NCI-H226 (cell line): Measurements from ENCODE around the gene OBSL1.

Experiments
- DNase-seq: peaks from one replicate; pipeline ENCODE4 v3.0.0-alpha.2; 2015

The OBSL1 gene

GRCh38 chr2:219596954-219597551, 25.7 kb upstream of the OBSL1 start:
- no peak for DNase-seq

- DNase-seq, result no peak
Observed at GRCh38 chr2:219595256-219595655, 23.9 kb upstream of the OBSL1 start.

DNA sequence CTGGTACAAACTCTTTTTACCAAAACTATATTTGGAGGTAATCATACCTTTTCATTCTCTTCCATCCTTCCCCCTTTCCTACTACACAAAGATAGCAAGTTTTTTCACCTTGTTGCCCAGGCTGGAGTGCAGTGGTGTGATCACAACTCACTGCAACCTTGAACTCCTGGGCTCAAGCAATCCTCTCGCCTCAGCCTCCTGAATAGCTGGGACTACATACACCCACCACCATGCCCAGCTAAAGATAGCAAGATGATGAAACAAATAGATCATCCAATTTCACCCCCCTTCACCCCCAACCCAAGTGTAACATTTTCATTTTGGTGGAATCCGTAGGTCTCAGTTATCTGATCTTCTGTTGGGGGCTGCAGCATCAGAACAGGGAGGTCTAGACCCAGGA, 21.8 kb upstream of the OBSL1 start:
- no peak for DNase-seq

GRCh38 chr2:219592736-219593135, 21.4 kb upstream of the OBSL1 start:
- DNase-seq, result no peak

DNA sequence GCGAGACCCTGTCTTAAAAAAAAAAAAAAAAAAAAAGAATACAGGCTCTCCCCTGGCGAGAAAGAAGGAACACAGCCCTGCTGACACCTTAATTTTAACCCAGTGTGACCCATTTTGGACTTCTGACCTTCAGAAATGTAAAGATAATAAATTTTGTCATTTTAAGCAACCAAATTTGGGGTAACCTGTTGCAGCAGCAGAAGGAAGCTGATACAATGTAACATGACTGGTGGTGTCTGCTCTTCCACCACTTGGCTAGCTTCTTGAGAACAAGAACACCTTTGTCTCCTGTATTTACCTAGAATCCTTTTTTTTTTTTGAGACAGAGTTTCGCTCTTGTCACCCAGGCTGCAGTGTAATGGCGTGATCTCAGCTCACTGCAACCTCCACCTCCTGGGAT, 19.8 kb upstream of the OBSL1 start:
- no peak for DNase-seq

- DNase-seq, result no peak
Observed at GRCh38 chr2:219581346-219581745, 10.0 kb upstream of the OBSL1 start.

DNA sequence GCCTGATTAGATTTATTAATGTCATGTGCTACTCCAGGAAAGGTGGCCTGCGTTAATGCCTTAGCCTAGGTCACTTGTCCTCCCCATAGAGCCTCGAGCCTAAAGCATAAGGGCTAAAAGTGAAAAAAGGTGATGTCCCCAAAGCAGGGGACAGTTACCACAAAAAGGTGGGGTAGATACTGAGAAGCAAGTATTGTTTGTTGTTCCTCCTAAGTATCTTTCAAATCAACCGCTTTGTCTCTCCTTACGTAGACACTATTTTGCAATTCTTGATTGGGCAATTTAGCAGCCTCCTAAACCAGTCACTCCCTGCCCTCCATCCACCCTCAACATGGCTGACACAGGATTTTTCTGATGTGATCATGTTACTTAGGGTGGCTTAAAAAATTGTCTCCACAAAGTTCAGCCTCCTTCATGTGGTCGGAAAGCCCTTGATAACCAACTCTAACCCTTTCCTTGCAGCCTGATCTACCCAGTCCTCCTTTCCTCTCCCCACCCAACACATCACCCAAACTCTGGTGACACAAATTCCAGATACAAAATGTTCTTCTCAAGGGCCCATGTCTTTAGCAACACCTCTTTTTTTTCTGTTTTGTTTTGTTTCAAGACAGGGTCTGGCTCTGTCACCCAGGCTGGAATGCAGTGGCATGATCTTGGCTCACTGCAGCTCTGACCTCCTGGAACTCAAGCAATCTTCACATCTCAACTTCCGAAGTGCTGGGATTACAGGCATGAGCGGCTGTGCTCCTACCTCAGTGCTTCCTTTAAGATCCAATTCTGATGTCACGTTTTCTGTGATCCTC, 7.7 kb upstream of the OBSL1 start:
- peak; percentile 12 for DNase-seq

DNA sequence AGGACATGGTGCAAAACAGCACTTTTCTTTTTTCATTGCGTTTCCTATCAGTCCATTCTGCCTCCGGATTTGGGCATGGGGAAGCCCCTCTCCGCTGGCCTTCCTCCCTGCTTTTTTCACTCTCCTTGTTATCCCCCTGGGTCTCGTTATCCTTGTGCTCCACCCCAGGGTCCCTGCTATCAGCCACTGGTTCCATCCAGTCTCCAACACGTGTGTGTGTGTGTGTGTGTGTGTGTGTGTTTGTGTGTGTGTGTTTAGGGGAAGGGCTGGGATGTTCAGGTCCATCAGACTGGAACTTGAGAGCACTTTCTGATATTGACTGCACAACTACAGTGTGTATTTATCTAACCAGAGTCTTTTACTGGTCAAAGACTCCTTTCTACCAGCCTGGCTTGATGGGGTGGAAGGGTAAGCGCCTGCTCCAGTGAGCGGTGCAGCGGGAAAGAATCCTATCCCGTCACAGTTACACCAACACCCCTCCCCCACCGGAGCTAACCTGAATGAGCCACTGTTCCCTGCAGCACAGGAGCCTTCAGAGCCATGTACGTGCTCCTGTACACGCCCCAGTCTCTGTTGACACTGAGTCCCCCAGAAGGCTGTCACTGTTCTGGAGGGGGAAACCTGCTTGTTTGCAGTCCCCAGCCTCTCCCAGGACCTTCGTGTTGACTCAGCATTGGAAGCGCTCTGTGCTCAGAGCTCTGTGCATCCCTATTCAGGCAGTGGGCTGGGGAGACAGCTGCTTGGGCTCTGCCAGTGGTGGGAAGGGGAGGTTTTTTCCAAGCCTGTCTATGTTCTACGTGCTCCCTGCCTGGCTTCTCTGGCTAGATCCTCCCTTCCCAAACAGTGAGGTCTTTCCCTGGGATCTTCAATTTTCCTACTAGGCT, 5.4 kb upstream of the OBSL1 start:
- no peak for DNase-seq

GRCh38 chr2:219575566-219576504, 4.5 kb upstream of the OBSL1 start:
- no peak for DNase-seq

DNA sequence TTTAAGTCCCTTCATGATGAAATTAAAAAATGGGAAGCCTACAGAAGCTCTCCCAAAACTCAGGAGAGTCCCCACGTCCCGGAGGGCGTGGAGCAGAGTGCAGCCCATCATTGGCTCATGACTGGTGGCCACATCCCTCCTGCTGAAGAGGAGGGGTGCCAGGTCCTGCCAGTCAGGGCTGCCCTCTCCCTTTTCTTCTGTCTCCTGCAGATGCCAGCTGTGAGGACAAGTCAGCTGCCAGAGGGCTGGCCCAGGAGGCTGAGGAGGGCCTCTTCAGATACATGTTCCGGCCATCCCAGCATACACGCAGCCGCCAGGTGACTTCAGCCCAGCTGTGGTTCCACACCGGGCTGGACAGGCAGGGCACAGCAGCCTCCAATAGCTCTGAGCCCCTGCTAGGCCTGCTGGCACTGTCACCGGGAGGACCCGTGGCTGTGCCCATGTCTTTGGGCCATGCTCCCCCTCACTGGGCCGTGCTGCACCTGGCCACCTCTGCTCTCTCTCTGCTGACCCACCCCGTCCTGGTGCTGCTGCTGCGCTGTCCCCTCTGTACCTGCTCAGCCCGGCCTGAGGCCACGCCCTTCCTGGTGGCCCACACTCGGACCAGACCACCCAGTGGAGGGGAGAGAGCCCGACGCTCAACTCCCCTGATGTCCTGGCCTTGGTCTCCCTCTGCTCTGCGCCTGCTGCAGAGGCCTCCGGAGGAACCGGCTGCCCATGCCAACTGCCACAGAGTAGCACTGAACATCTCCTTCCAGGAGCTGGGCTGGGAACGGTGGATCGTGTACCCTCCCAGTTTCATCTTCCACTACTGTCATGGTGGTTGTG, 3.4 kb upstream of the OBSL1 start:
- no peak for DNase-seq

- DNase-seq, result no peak
Observed at GRCh38 chr2:219573166-219573565, 1.8 kb upstream of the OBSL1 start.

DNA sequence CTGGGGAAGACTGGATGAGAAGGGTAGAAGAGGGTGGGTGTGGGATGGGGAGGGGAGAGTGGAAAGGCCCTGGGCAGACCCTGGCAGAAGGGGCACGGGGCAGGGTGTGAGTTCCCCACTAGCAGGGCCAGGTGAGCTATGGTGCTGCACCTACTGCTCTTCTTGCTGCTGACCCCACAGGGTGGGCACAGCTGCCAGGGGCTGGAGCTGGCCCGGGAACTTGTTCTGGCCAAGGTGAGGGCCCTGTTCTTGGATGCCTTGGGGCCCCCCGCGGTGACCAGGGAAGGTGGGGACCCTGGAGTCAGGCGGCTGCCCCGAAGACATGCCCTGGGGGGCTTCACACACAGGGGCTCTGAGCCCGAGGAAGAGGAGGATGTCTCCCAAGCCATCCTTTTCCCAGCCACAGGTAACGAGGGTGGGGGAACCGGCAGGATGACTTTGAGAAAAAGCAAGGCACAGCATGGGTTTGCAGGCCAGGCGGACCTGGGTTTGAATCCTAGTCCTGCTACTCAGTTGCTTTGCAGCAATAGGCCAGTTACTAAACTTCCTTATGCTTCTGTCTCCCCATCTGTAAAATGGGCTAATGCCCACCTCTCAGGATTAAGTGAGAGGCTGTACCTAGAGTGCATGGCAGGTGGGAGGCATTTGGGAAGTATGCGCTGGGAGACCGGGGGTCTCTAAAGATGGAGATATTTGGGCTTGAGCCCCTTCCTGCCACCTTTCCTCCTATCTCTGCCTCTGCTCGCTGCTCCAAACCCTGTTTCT, 1.1 kb upstream of the OBSL1 start, which contains the start of gene INHA:
Gene INHA (plus strand): TSS at position 74 of the 765 bp plus-strand sequence. CDS start 65 bp downstream, at position 139.
- no peak for DNase-seq

GRCh38 chr2:219570924-219571310, 422 bp downstream of the OBSL1 start:
- DNase-seq, result no peak

- peak; percentile 39 for DNase-seq
Observed at GRCh38 chr2:219570194-219570923, 980 bp downstream of the OBSL1 start.

- no peak for DNase-seq
Observed at GRCh38 chr2:219569635-219570034, 1.7 kb downstream of the OBSL1 start.

DNA sequence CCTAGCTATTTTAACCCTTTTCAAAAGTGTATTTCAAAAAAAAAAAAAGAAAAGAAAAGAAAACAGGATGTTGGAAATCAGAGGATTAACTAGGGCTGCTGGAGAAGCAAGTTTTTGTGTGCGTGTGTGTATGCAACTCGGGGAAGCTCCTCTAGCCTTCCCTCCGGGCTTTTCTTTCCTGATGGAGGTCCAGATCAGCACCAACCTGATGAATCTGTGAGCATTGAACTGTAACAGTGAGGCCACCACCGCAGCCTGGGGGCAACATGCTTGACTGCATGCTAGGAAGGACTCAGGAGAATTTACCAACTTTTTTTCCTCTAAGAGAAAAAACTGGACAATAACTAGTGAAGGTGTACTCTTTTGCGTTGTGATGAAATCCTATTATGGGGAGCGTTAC, 2.3 kb downstream of the OBSL1 start:
- DNase-seq, result no peak

GRCh38 chr2:219567791-219568361, 3.5 kb downstream of the OBSL1 start:
- no peak for DNase-seq

GRCh38 chr2:219567131-219567530, 4.2 kb downstream of the OBSL1 start:
- no peak for DNase-seq

GRCh38 chr2:219566640-219567039, 4.7 kb downstream of the OBSL1 start:
- DNase-seq, result no peak
